NCI-H2081 (cell line): ENCODE data around the gene NT5C3A.
"Not testable (repeated sequence)": the region's sequence is repeated elsewhere in the genome, so short reads cannot be mapped to it uniquely, and the experiment has no call there.

Source experiments
- DNase-seq, 2 experiments: peaks; one replicate each; lab custom pipeline; 2025; lab: John Stamatoyannopoulos, UW

NT5C3A gene

DNA sequence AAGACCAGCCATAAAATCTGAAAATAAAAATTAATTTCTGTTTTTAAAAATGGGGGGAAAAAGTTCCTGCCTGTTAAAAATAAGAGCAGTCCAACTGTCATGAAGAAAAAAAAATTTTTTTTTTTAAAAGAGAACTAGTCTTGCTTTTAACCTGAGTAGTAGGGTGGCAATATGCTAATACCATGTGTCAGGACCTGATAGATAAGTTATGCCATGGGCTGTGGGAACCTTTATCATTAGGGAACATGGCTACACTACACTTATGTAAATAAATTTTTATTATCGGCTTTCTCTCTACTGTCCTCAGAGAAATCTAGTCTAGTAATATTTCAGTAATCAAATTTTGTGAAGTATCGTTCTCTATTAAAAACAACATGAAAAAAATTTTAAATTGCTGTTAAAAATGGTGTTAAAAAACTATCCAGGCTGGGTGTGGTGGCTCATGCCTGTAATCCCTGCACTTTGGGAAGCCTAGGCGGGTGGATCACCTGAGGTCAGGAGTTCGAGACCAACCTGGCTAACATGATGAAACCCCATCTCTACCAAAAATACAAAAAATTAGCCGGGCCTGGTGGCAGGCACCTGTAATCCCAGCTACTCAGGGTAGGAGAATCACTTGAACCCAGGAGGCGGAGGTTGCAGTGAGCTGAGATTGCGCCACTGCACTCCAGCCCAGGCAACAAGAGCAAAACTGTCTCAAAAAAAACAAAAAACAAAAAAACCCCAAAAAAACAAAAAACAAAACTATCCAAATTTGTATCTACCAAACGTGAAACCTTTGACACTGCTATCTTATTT is 20.7 kb downstream of the NT5C3A start:
- no peak for DNase-seq

GRCh38 chr7:33040803-33041516 is 21.6 kb downstream of the NT5C3A start:
- DNase-seq = no peak

- no peak for DNase-seq
Observed at GRCh38 chr7:33039903-33040292, 22.7 kb downstream of the NT5C3A start.

DNA sequence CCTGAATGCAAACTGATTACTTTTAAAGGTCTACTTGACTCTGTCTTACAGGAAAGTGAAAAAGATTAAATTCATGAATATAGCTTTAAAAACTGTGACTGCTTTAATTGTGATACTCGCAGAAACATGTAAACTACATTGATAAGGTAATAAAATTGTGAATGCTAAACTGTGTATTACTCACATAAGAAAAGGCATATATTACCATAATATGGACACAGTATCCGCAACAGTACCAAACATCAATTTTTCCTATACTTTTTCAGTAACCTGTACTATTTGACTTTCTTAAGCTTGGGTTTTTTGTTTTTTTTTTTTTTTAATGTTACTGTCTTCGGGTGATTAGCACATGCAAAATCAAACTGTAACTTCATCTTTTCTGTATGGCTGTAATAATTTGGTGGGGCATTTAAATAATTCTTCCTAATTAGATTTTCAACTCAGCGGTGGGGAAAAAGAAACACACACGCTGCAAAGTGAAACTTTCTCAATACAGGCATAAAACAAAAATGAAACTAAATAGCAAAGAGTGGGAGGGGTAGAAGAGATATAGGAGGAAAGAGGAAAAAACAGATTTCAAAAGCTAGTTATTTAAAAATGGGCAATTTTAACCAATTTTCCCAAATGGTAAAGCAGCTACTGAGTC is 23.2 kb downstream of the NT5C3A start:
- DNase-seq = no peak

DNA sequence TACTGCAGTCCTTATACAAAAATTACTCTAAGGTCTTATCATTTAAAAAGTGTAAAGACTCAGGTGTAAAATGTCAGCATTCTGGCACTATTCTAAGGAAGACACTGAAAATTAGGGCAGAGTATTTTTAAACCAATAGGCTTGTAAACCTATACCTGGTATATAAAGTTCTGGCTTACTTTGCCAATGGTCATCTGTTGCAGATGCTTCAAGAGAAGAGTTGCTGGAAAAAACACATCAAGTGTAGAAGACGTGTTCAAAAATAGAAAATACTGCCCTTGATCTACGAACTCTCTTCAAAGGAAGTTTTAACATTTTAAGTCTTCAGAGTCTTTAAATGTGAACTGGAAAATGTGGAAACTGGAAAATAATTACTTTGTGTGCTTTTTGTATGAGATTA is 23.9 kb downstream of the NT5C3A start:
- no peak for DNase-seq

- DNase-seq = no peak
Observed at GRCh38 chr7:33035776-33036175, 26.8 kb downstream of the NT5C3A start.

DNA sequence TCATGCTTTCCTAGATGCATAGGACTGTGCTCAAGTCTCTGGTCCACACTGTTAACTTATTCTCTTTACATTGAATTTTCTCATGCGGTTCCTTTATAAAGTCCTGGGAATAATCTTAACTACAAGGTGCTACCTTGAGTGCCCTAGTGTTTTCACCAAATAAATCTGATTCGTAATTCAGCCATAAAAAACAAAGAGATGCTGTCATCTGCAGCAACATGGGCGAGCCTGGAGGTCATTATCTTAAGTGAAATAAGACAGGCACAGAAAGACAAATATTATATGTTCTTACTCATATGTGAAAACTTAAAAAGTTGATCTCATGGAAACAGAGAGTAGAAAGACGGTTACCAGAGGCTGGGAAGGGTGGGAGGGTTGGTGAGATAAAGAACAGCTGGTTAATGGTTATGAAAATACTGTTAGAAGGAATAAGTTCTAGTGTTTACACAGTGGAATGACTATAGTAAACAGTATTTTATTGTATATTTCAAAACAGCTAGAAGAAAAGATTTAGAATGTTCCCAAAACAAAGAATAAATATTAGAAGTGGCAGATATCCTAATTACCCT is 38.3 kb downstream of the NT5C3A start:
- DNase-seq = no peak

DNA sequence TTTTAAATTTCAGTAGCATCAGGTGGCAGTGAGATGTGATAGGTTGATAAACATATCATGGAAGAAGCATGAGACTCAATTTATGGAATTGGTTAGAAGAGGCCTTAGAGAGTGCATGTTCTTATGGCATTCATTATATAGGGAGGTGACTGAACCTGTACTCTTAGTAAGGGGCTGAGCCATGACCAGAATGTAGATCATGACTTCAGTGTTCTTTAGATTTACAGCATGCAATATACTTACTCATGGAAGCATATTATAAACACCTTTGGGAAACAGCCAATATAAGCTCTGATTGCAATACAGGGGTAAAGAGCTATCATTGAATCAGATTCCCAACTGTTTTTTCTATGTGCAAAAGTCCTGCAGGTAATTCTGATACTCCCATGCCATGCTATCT is 50.2 kb downstream of the NT5C3A start:
- DNase-seq = no peak

- no peak for DNase-seq
Observed at GRCh38 chr7:33009734-33010133, 52.8 kb downstream of the NT5C3A start.

GRCh38 chr7:33005690-33006089 is 56.9 kb downstream of the NT5C3A start:
- not testable (repeated sequence) for DNase-seq

- DNase-seq = not testable (repeated sequence)
Observed at GRCh38 chr7:33005193-33005592, 57.4 kb downstream of the NT5C3A start.

DNA sequence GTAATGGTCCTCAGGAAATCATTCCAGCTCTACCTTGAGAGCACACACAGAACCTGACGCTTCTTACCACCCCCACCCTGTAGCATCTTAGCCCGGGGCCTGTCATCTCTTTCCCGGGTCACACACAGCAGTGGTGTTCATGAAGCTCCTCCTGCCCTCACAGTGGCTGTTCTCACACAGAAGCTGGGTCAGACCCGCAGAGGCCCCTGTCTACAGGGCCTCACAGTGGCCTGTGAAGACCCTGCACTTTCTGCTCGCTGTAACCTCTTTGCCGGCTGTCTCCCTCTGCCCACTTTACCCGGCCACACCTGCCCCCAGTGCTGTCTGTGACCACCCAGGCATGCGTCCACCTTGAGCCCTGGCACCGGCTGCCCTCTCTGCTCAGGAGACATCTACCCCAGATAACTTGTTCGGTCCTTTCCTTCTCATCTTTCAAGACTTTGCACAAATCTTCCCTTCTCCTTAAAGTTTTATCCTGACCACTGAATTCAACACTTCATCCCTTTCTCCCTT is 58.4 kb downstream of the NT5C3A start:
- not testable (repeated sequence) for DNase-seq

DNA sequence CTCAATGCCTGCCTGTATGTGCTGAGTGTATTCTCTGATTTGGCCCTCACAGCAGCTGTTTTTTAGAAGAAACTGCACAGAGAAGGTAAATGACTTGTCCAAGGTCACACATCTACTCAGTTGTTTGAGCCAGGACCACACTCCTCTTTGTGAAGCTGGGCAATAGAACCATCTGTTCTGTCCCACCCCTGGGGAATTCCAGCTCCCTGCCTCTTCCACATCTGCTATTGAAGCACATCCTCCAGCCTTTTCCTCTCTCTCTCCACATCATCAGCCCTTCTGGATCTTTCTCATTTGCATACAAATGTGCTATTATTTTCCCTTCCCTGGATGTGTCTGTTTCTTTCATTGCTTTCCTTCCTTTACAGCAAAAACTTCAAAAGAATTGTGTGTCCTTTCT is 59.5 kb downstream of the NT5C3A start:
- not testable (repeated sequence) for DNase-seq

DNA sequence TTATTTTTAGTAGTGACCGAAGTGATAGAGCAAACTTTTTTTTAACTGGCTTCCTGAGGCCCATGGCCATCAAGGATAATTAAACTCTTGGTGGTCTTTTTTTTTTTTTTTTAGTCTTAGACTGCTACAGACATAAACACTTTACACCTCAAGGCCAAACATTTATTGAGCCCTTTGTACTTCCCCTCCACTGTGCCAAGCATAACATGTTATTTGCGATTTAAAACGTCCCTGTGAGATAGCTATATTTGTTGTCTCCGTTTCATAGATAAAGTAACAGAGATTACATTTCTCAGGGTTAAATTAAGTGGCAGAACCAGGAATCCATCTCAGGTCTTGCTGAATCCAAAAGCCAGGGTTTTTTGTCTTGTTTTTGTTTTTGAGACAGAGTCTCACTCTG is 63.2 kb downstream of the NT5C3A start:
- DNase-seq = not testable (repeated sequence)

- DNase-seq = peak; percentile 70 to 85
Observed at GRCh38 chr7:32998361-32999171, 64.0 kb downstream of the NT5C3A start.

- DNase-seq = peak in 1 of 2 experiments; percentile 38
Observed at GRCh38 chr7:32997956-32998355, 64.6 kb downstream of the NT5C3A start.

DNA sequence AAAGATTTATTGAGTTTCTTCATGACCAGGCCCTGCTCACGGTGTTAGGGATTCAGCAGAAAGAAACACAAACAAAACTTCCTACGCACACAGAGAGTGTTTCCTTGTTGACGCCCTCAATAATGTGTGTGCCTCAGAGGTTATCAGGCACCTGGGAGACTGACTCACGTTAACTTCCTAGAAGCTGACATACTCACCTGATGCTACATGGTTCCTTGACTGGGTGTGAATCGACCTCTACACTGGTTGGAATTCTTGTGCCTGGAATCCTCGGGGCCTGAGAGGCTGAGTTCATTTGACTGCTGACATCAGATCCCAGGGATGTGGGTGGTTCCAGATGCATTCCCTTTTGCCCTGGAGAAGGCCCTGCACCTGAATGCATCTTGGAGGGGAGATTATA is 69.8 kb downstream of the NT5C3A start:
- DNase-seq = not testable (repeated sequence)

DNA sequence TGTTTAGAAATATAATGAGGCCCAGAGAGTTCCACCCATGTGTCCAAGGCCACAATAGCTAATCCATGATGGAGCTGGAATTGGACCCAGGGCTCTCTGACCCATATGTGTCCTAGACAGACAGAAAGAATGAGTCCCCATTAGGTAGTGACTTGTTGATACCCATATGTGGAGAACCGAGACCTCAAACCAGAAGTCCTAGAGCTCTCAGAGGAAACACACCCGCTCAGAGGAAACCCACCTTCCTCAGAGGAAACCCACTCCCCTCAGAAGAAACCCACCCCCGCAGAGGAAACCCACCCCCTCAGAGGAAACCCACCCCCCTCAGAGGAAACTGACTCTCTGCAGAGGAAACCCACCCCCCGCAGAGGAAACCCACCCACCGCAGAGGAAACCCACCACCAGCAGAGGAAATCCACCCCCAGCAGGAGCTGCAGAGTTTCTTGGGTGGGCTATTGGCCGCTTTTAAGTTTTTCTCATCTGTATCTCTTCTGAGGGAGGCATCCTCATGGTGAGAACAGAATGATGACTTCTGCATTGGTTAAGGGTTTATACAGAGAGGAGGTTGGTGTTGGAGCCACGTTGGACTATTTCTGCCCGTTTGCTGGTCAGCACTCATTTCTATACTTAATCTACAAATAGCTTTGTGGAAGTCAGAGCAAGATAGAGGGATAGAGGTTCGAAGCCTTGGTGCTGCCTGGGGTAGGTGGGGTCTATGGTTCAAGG is 70.4 kb downstream of the NT5C3A start:
- DNase-seq = not testable (repeated sequence)

DNA sequence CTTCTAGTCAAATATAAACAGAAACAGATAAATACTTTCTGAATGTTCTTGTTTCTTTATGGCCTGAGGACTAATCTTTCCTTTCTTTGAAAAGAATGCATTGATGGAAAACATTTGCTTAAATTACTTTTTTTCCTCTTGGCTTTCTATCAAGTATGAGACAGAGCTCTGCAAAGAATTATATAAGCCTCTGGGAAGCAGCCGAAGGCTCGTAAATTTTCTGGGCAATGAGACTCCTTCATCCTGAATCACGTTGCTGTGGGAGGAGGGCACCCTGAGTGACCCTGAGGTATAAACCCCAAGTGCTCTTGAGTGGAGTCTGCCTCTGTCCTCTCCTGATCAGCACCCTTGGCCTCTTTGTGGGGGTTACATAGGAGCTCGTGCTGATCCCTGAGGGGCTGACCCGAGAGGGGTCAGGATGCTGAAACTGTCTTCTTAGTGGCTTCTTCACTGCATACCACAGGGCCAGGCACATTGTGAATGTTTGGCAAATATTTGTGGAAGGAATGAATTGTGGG is 71.4 kb downstream of the NT5C3A start:
- not testable (repeated sequence) for DNase-seq

- DNase-seq = peak in 1 of 2 experiments; percentile 27
Observed at GRCh38 chr7:32988148-32988547, 74.4 kb downstream of the NT5C3A start.
